ENCODE data around the gene SLC22A1. TPM values are rescaled to one million over a fixed set of nuclear protein-coding genes. Genes with fewer than 3 reads are reported as not detected.

SLC22A1 gene
- polyA plus RNA-seq, 2 of the 4 experiments (the other 2 are of a cell fraction): 2.1 TPM

DNA sequence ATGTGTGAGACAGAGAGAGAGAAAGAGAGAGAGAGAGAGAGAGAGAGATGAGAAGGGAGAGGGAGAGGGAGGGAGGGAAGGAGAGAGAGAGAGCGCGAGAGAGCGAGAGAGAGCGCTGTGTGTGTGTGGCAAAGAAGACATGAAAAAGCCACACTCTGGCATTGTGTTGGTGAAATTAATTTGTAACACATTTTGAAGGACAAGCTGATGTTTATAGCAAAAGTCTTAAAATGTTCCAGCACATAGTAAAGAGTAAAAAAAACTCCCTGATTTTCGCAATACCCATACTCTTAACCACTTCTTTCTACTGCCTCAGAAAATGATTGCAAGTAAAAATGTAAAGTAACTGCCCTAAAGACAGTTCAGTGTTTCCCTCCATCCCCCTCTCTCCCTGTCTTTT, 56.7 kb downstream of the SLC22A1 start:
- no peaks in the 10 kb centered on the region for H3K9me3 ChIP-seq
- H3K4me3 ChIP-seq: no peak overlapping the region
- ATAC-seq (no peak), DNase-seq (ENCODE audit: low read depth in 1 of 2, low spot score in 1 of 2) (no peak), FAIRE-seq (no peak)
- CTCF ChIA-PET: interaction anchor here (0.9 kb wide), 1 partner anchor 23 kb away, joined by 3 read pairs; no protein-coding TSS in a partner anchor
- 84% methylated on average over 5 of the region's 5 CpGs for WGBS (ENCODE audit: missing lambda C conversion rate)
- H3K4me1 ChIP-seq: peaks cover 13% of the 10 kb centered on the region; the same call in 2 of the 3 replicates
- no peak overlapping the region for H3K27ac ChIP-seq
- no peak for TF ChIP-seq RFX5 (IDR thresholded peaks at IDR 0.05)
- no peak for TF ChIP-seq TFCP2L1 (CRISPR knock-in tag; IDR thresholded peaks at IDR 0.05)
- no peak for TF ChIP-seq ESRRA (IDR thresholded peaks at IDR 0.05; ENCODE audit: borderline replicate concordance, low read length)
- TF ChIP-seq CEBPB (IDR thresholded peaks at IDR 0.05): 0 out of 4 replicates have a peak, but pooled peaks of 1 of the 2 experiments have one; percentile 18
- H3K4me2 ChIP-seq: no peak overlapping the region
- POLR2A ChIA-PET: no interaction called here

DNA sequence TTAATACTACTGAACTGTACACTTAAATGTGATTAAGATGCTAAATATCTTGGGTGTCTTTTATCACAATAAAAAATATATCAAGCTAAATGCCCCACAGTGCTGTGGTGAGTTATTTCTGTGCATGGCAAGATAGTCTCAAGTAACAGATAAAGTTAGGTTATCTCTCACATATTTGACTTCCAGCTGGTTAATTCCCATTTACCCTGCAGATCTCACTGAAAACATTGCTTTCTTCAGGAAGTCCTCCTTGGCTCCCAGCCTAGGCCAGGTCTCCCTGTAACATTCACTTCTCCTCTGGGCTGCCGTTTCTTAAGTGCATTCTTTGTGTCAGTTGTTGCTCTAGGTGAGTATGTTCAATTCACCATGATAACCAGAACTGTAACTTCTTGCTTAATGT, 59.1 kb downstream of the SLC22A1 start:
- POLR2A ChIA-PET: no interaction called here

DNA sequence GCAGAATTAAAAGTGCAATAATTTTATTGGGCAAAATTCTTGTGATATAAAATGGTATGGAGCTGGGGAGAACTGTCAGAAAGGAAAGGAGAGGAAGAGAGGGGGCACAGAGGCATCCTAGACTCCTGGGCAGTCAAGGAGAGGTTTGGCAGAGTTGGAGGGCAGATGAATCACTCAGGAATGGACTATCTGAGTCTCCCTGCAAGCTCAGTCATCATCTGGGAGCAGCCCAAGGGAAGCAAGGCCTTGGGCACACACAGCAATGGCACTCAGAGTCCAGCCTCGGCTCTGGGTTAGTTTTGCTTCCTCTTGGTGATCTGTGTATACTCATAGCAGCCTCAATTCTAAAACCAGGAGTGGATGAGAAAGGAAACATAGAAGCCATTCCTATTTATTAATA, 67.2 kb downstream of the SLC22A1 start:
- ATAC-seq (peak; percentile 43 to 78; a peak in 5 of 6 replicates), DNase-seq (ENCODE audit: low read depth in 1 of 2, low spot score in 1 of 2) (peak in 1 of 2 experiments; percentile 7), FAIRE-seq (no peak)
- Histone ChIP-seq H3K4me1 (no peaks in the 10 kb centered on the region), H3K27ac (0 out of 6 replicates have a peak overlapping the region, but pooled peaks of 1 of the 2 experiments have one; percentile 37), H3K9me3 (0 out of 3 replicates have a peak, but pooled peaks cover 6% of the 10 kb centered on the region), H3K4me2 (no peak overlapping the region), H3K4me3 (no peak overlapping the region)
- TF ChIP-seq SREBF2 (IDR thresholded peaks at IDR 0.05) (no peak), MAZ (IDR thresholded peaks at IDR 0.05; ENCODE audit: borderline replicate concordance, low read depth, low read length) (no peak), JUN (IDR thresholded peaks at IDR 0.05) (no peak), TP53 (CRISPR knock-in tag; IDR thresholded peaks at IDR 0.05) (no peak), EHF (CRISPR knock-in tag; IDR thresholded peaks at IDR 0.05) (no peak)
- TF ChIP-seq, protein P1, sequence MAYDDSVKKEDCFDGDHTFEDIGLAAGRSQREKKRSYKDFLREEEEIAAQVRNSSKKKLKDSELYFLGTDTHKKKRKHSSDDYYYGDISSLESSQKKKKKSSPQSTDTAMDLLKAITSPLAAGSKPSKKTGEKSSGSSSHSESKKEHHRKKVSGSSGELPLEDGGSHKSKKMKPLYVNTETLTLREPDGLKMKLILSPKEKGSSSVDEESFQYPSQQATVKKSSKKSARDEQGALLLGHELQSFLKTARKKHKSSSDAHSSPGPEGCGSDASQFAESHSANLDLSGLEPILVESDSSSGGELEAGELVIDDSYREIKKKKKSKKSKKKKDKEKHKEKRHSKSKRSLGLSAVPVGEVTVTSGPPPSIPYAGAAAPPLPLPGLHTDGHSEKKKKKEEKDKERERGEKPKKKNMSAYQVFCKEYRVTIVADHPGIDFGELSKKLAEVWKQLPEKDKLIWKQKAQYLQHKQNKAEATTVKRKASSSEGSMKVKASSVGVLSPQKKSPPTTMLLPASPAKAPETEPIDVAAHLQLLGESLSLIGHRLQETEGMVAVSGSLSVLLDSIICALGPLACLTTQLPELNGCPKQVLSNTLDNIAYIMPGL (CRISPR knock-in tag; IDR thresholded peaks at IDR 0.05; ENCODE audit: borderline replicate concordance): no peak
- WGBS (ENCODE audit: missing lambda C conversion rate): 29% methylated on average over 1 of the region's 1 CpG
- ChIA-PET CTCF (no interaction called here), POLR2A (no interaction called here)

More for the DNA sequence above, 59.1 kb downstream of the SLC22A1 start:
- CTCF ChIA-PET: no interaction called here
- Histone ChIP-seq H3K4me2 (no peak overlapping the region), H3K9me3 (no peaks in the 10 kb centered on the region), H3K4me1 (peaks cover 13% of the 10 kb centered on the region; the same call in 2 of the 3 replicates), H3K4me3 (no peak overlapping the region), H3K27ac (no peak overlapping the region)
- 72% methylated on average over 1 of the region's 1 CpG for WGBS (ENCODE audit: missing lambda C conversion rate)
- no peak for DNase-seq (ENCODE audit: low read depth in 1 of 2, low spot score in 1 of 2)
- TF ChIP-seq, protein P2, sequence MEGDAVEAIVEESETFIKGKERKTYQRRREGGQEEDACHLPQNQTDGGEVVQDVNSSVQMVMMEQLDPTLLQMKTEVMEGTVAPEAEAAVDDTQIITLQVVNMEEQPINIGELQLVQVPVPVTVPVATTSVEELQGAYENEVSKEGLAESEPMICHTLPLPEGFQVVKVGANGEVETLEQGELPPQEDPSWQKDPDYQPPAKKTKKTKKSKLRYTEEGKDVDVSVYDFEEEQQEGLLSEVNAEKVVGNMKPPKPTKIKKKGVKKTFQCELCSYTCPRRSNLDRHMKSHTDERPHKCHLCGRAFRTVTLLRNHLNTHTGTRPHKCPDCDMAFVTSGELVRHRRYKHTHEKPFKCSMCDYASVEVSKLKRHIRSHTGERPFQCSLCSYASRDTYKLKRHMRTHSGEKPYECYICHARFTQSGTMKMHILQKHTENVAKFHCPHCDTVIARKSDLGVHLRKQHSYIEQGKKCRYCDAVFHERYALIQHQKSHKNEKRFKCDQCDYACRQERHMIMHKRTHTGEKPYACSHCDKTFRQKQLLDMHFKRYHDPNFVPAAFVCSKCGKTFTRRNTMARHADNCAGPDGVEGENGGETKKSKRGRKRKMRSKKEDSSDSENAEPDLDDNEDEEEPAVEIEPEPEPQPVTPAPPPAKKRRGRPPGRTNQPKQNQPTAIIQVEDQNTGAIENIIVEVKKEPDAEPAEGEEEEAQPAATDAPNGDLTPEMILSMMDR (IDR thresholded peaks at IDR 0.05): no peak
- TF ChIP-seq MAZ (IDR thresholded peaks at IDR 0.05; ENCODE audit: borderline replicate concordance, low read depth, low read length): no peak
- no peak for TF ChIP-seq HEYL (CRISPR knock-in tag; IDR thresholded peaks at IDR 0.05)
- TF ChIP-seq, protein P3, sequence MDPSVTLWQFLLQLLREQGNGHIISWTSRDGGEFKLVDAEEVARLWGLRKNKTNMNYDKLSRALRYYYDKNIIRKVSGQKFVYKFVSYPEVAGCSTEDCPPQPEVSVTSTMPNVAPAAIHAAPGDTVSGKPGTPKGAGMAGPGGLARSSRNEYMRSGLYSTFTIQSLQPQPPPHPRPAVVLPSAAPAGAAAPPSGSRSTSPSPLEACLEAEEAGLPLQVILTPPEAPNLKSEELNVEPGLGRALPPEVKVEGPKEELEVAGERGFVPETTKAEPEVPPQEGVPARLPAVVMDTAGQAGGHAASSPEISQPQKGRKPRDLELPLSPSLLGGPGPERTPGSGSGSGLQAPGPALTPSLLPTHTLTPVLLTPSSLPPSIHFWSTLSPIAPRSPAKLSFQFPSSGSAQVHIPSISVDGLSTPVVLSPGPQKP (IDR thresholded peaks at IDR 0.05; ENCODE audit: low read depth, low read length): no peak
- no peak for TF ChIP-seq BHLHE40 (IDR thresholded peaks at IDR 0.05; ENCODE audit: low read depth, low read length)
- no peak for TF ChIP-seq CHD2 (IDR thresholded peaks at IDR 0.05; ENCODE audit: low read length, partially characterized antibody)
- no peak for TF ChIP-seq RARB (CRISPR knock-in tag; IDR thresholded peaks at IDR 0.05)
- no peak for TF ChIP-seq MYC (IDR thresholded peaks at IDR 0.05; ENCODE audit: borderline replicate concordance, low read length)
- no peak for TF ChIP-seq HOXA7 (CRISPR knock-in tag; IDR thresholded peaks at IDR 0.05)
- TF ChIP-seq CEBPB (IDR thresholded peaks at IDR 0.05): no peak
- no peak for TF ChIP-seq ZC3H11A (IDR thresholded peaks at IDR 0.05)
- no peak for TF ChIP-seq RNF2 (IDR thresholded peaks at IDR 0.05; ENCODE audit: borderline replicate concordance, low read depth)
- no peak for TF ChIP-seq FOSL2 (IDR thresholded peaks at IDR 0.05)
- TF ChIP-seq FOSL2 (CRISPR knock-in tag; IDR thresholded peaks at IDR 0.05): no peak
- TF ChIP-seq ZNF302 (CRISPR knock-in tag; IDR thresholded peaks at IDR 0.05): no peak
- no peak for TF ChIP-seq NR3C1 (IDR thresholded peaks at IDR 0.05)
- TF ChIP-seq HDAC2 (IDR thresholded peaks at IDR 0.05): no peak
- TF ChIP-seq POLR2A (IDR thresholded peaks at IDR 0.05; ENCODE audit: low read length): no peak
- TF ChIP-seq ESRRA (IDR thresholded peaks at IDR 0.05; ENCODE audit: borderline replicate concordance, low read length): no peak
- ATAC-seq: no peak
- FAIRE-seq: no peak

Measured in A549 (cell line).